NCI-H2107 (cell line): ENCODE data around the gene CDCA7.
"Not testable (repeated sequence)": the region's sequence is repeated elsewhere in the genome, so short reads cannot be mapped to it uniquely, and the experiment has no call there.

ENCODE experiments used
- DNase-seq: peaks from one replicate; lab custom pipeline; 2025; lab: John Stamatoyannopoulos, UW

Gene CDCA7

GRCh38 chr2:173404841-173405750 lies 50.4 kb downstream of the CDCA7 start:
- no peak for DNase-seq

GRCh38 chr2:173407176-173407575 lies 52.5 kb downstream of the CDCA7 start:
- DNase-seq: no peak

- DNase-seq: no peak
These were observed 53.0 kb downstream of the CDCA7 start for GRCh38 chr2:173407646-173408045.

GRCh38 chr2:173410579-173410978 lies 55.9 kb downstream of the CDCA7 start:
- no peak for DNase-seq

- no peak for DNase-seq
These were observed 58.0 kb downstream of the CDCA7 start for GRCh38 chr2:173412628-173413027.

GRCh38 chr2:173414823-173415322 lies 60.2 kb downstream of the CDCA7 start:
- no peak for DNase-seq

GRCh38 chr2:173415431-173416381 lies 61.0 kb downstream of the CDCA7 start:
- no peak for DNase-seq

- not testable (repeated sequence) for DNase-seq
These were observed 61.9 kb downstream of the CDCA7 start for GRCh38 chr2:173416415-173417152.

- DNase-seq: no peak
These were observed 62.7 kb downstream of the CDCA7 start for GRCh38 chr2:173417341-173417740.

- DNase-seq: no peak
These were observed 63.1 kb downstream of the CDCA7 start for GRCh38 chr2:173417802-173418201.
